GM12892 (cell line): ENCODE data around the gene BHLHA15.

Experiments
- POLR2A ChIP-seq: IDR thresholded peaks from 2 replicates; pipeline ENCODE4 v1.6.1; 2011; ENCODE audit warnings: low read depth, low read length, control low read depth
- POLR2AphosphoS5 ChIP-seq: IDR thresholded peaks from 2 replicates; pipeline ENCODE4 v1.6.1; 2011; ENCODE audit warnings: low read depth, low read length, control low read depth
- TAF1 ChIP-seq: IDR thresholded peaks from 2 replicates; pipeline ENCODE4 v1.6.1; 2011; ENCODE audit warnings: low read depth, mild to moderate bottlenecking, control low read depth, low read length, borderline replicate concordance

DNA sequence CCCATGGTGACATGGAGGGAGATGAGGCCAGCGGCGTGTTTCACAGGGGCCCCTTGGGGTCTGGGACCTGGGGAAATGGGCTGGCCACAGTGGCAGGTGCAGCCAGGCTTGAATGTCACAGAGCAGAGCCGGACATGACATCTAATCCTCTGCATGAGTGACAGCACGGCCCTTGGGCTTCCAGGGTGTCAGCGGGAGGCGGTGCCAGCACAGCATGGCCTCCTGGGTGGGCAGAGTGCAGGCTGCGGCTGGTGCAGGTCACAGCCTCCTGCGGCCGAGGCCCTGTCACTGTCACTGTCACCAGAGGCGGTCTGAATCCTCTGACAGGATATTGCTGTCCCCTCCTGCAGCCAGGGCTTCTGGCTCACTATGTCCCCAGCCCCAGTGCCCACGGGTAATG lies 18.2 kb downstream of the BHLHA15 start:
- no peak for TF ChIP-seq POLR2A
- no peak for TF ChIP-seq TAF1
- TF ChIP-seq POLR2AphosphoS5 = no peak
